ENCODE data around the gene SLC12A8. TPM values are rescaled to one million over a fixed set of nuclear protein-coding genes. Genes with fewer than 3 reads are reported as not detected.

Gene SLC12A8
- polyA plus RNA-seq, 1 of the 3 experiments (the other 2 are of a cell fraction) = 7.5 TPM

DNA sequence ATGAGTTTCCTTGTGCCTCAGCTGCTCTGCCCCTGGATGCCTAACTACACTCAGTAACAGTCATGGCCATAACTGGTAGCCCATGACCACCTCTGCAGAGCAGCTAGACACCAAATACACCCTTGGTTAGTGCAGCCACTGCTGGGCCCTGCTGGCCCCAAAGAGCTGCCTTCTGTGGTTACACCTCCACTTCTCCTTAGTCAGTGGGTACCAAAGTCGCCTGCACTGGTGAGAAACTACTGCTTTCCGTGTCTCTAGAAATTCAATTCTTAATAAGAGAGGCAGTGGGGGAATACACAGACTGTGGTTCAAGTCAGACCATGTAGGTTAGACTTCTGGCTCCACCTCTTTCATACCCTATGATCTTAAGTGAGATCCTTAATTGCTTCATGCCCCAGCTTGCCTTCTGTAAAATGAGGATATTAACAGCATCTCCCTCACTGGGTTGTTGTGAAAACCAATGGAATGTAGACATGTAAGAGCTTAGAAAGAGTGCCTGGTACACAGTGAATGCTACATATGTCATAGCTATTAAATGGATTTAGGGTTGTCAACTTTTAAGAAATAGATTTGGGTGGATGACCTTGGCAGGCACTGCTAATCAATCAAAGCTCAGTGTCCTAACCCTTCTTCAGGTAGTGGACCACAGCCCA lies 174.9 kb downstream of the SLC12A8 start:
- H2AFZ ChIP-seq (ENCODE audit: low read depth) = no peak overlapping the region
- H3K36me3 ChIP-seq (replicated peaks in 1 of 2; ENCODE audit: control insufficient read depth in 1 of 2, insufficient read depth in 2 of 2, low read length in 1 of 2) = peaks cover 0 to 11% of the 10 kb centered on the region in 2 experiments
- H3F3A ChIP-seq (replicated peaks; ENCODE audit: insufficient read depth) = peaks cover 9% of the 10 kb centered on the region
- no peak overlapping the region for H3K4me2 ChIP-seq
- ChIA-PET POLR2A (no interaction called here), CTCF (no interaction called here)
- peaks cover 17% of the 10 kb centered on the region; the same call in 1 of the 2 replicates for H3K9me3 ChIP-seq
- WGBS (ENCODE audit: low lambda C conversion rate) = 90% methylated on average over 2 of the region's 2 CpGs
- no peak for DNase-seq
- no peaks in the 10 kb centered on the region for H3K9me2 ChIP-seq
- no peak overlapping the region for H3K9ac ChIP-seq
- H3K4me3 ChIP-seq (ENCODE audit: low read depth in 2 of 2, low read length in 1 of 2) = no peak overlapping the region
- peaks cover 100% of the 10 kb centered on the region for H3K79me2 ChIP-seq (ENCODE audit: insufficient read depth)
- no peak overlapping the region for H3K27ac ChIP-seq (ENCODE audit: low read depth in 2 of 2, low read length in 1 of 2)
- no peaks in the 10 kb centered on the region for H3K27me3 ChIP-seq (ENCODE audit: insufficient read depth)
- peaks cover 16% of the 10 kb centered on the region in 2 experiments; a peak in 2 of 4 replicates for H3K4me1 ChIP-seq (ENCODE audit: control insufficient read depth in 1 of 2, insufficient read depth in 2 of 2, low read depth in 1 of 2, low read length in 1 of 2)
- TF ChIP-seq EP300 (IDR thresholded peaks at IDR 0.05; ENCODE audit: borderline replicate concordance in 1 of 2, low read depth in 1 of 2, low read length in 1 of 2) (no peak), SMC3 (IDR thresholded peaks at IDR 0.05; ENCODE audit: low read depth, low read length) (no peak), GATA2 (CRISPR knock-in tag; IDR thresholded peaks at IDR 0.05) (no peak), SIN3A (IDR thresholded peaks at IDR 0.05; ENCODE audit: borderline replicate concordance, low read depth, low read length) (no peak), FOXJ3 (CRISPR knock-in tag; IDR thresholded peaks at IDR 0.05) (no peak), NFIC (IDR thresholded peaks at IDR 0.05; ENCODE audit: borderline replicate concordance) (no peak), FOXM1 (IDR thresholded peaks at IDR 0.05; ENCODE audit: low read depth) (no peak), EZH2phosphoT487 (IDR thresholded peaks at IDR 0.05; ENCODE audit: borderline replicate concordance, low read depth) (no peak), MXI1 (IDR thresholded peaks at IDR 0.05; ENCODE audit: low read depth, low read length) (no peak), RFX5 (IDR thresholded peaks at IDR 0.05; ENCODE audit: low read length) (no peak), GABPA (IDR thresholded peaks at IDR 0.05; ENCODE audit: low read depth) (no peak)
- TF ChIP-seq, protein P1, sequence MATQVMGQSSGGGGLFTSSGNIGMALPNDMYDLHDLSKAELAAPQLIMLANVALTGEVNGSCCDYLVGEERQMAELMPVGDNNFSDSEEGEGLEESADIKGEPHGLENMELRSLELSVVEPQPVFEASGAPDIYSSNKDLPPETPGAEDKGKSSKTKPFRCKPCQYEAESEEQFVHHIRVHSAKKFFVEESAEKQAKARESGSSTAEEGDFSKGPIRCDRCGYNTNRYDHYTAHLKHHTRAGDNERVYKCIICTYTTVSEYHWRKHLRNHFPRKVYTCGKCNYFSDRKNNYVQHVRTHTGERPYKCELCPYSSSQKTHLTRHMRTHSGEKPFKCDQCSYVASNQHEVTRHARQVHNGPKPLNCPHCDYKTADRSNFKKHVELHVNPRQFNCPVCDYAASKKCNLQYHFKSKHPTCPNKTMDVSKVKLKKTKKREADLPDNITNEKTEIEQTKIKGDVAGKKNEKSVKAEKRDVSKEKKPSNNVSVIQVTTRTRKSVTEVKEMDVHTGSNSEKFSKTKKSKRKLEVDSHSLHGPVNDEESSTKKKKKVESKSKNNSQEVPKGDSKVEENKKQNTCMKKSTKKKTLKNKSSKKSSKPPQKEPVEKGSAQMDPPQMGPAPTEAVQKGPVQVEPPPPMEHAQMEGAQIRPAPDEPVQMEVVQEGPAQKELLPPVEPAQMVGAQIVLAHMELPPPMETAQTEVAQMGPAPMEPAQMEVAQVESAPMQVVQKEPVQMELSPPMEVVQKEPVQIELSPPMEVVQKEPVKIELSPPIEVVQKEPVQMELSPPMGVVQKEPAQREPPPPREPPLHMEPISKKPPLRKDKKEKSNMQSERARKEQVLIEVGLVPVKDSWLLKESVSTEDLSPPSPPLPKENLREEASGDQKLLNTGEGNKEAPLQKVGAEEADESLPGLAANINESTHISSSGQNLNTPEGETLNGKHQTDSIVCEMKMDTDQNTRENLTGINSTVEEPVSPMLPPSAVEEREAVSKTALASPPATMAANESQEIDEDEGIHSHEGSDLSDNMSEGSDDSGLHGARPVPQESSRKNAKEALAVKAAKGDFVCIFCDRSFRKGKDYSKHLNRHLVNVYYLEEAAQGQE (IDR thresholded peaks at IDR 0.05; ENCODE audit: low read depth, low read length) = no peak
- TF ChIP-seq, protein P2, sequence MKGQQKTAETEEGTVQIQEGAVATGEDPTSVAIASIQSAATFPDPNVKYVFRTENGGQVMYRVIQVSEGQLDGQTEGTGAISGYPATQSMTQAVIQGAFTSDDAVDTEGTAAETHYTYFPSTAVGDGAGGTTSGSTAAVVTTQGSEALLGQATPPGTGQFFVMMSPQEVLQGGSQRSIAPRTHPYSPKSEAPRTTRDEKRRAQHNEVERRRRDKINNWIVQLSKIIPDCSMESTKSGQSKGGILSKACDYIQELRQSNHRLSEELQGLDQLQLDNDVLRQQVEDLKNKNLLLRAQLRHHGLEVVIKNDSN (IDR thresholded peaks at IDR 0.05; ENCODE audit: borderline replicate concordance, low read depth) = no peak
- TF ChIP-seq, protein P3, sequence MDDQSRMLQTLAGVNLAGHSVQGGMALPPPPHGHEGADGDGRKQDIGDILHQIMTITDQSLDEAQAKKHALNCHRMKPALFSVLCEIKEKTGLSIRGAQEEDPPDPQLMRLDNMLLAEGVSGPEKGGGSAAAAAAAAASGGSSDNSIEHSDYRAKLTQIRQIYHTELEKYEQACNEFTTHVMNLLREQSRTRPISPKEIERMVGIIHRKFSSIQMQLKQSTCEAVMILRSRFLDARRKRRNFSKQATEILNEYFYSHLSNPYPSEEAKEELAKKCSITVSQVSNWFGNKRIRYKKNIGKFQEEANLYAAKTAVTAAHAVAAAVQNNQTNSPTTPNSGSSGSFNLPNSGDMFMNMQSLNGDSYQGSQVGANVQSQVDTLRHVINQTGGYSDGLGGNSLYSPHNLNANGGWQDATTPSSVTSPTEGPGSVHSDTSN (IDR thresholded peaks at IDR 0.05) = no peak
- TF ChIP-seq, protein P4, sequence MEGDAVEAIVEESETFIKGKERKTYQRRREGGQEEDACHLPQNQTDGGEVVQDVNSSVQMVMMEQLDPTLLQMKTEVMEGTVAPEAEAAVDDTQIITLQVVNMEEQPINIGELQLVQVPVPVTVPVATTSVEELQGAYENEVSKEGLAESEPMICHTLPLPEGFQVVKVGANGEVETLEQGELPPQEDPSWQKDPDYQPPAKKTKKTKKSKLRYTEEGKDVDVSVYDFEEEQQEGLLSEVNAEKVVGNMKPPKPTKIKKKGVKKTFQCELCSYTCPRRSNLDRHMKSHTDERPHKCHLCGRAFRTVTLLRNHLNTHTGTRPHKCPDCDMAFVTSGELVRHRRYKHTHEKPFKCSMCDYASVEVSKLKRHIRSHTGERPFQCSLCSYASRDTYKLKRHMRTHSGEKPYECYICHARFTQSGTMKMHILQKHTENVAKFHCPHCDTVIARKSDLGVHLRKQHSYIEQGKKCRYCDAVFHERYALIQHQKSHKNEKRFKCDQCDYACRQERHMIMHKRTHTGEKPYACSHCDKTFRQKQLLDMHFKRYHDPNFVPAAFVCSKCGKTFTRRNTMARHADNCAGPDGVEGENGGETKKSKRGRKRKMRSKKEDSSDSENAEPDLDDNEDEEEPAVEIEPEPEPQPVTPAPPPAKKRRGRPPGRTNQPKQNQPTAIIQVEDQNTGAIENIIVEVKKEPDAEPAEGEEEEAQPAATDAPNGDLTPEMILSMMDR (IDR thresholded peaks at IDR 0.05) = no peak
- peaks cover 45% of the 10 kb centered on the region for H4K20me1 ChIP-seq (ENCODE audit: insufficient read depth)

Measured in SK-N-SH (cell line).